ENCODE measurements around the gene HPS1. TPM values are rescaled to one million over a fixed set of nuclear protein-coding genes. Genes with fewer than 3 reads are reported as not detected.

HPS1 gene
- total and polyA plus RNA-seq, 2 experiments from 2014 or later: 41.2 to 104 TPM

DNA sequence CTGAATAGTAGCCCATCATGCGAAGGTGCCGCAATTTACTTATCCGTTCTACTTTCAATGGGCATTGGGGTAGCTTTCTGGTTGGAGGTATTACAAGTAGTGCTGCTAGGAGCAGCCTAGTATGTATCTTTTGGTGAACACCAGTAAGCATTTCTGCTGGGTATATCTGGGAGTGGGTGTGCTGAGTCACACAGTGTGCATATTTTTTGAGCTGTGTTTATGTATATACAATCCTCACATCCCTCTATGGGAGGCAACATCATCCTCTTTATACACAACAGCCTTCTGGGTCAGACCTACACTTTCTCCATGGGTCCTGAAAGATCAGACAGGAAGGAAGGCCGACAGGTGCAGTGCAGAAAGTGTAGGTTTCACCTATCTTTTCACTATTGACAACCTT lies 68.0 kb downstream of the HPS1 start:
- TF ChIP-seq, protein P1, sequence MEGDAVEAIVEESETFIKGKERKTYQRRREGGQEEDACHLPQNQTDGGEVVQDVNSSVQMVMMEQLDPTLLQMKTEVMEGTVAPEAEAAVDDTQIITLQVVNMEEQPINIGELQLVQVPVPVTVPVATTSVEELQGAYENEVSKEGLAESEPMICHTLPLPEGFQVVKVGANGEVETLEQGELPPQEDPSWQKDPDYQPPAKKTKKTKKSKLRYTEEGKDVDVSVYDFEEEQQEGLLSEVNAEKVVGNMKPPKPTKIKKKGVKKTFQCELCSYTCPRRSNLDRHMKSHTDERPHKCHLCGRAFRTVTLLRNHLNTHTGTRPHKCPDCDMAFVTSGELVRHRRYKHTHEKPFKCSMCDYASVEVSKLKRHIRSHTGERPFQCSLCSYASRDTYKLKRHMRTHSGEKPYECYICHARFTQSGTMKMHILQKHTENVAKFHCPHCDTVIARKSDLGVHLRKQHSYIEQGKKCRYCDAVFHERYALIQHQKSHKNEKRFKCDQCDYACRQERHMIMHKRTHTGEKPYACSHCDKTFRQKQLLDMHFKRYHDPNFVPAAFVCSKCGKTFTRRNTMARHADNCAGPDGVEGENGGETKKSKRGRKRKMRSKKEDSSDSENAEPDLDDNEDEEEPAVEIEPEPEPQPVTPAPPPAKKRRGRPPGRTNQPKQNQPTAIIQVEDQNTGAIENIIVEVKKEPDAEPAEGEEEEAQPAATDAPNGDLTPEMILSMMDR (IDR thresholded peaks at IDR 0.05; ENCODE audit: poor library complexity): no peak
- no peak for TF ChIP-seq EZH2phosphoT487 (IDR thresholded peaks at IDR 0.05; ENCODE audit: low read depth, severe bottlenecking, unreplicated experiment)
- TF ChIP-seq EZH2 (IDR thresholded peaks at IDR 0.05; ENCODE audit: borderline replicate concordance): no peak
- H3K27me3 ChIP-seq: no peaks in the 10 kb centered on the region
- no peaks in the 10 kb centered on the region for H3K4me1 ChIP-seq (ENCODE audit: insufficient read depth)
- no peaks in the 10 kb centered on the region for H3K36me3 ChIP-seq (replicated peaks; ENCODE audit: insufficient read depth, low read depth)
- no peak overlapping the region for H3K4me2 ChIP-seq
- H3K27ac ChIP-seq: no peak overlapping the region
- no peaks in the 10 kb centered on the region for H3K79me2 ChIP-seq
- no peak for DNase-seq (ENCODE audit: low spot score)
- no peaks in the 10 kb centered on the region for H4K20me1 ChIP-seq (ENCODE audit: insufficient read depth, poor library complexity, severe bottlenecking)
- H3K4me3 ChIP-seq: no peak overlapping the region
- H3K9me3 ChIP-seq (ENCODE audit: low read depth): no peaks in the 10 kb centered on the region
- no peaks in the 10 kb centered on the region for H3K9me2 ChIP-seq (replicated peaks; ENCODE audit: insufficient read depth)
- 98% methylated on average over 4 of the region's 4 CpGs for WGBS (ENCODE audit: low lambda C conversion rate, missing lambda C conversion rate)
- H2AFZ ChIP-seq: no peak overlapping the region

DNA sequence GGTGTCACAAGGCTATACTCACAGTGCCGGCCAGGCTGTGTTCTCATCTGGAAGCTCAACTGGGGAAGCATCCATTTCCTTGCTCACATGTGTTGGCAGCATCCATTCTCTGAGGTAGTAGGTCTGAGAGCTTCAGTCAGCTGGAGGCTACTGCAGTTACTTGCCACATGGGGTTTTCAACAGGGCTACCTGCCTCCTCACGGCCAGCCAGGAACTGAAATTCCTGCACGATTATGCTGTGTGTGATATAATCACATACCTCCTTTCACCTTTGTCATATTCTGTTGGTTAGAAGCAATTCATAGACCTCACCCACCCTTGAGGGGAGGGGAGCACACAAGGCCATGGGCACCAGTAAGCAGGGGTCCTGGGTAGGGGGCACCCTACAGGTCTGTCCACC lies 69.2 kb downstream of the HPS1 start:
- H3K4me1 ChIP-seq (ENCODE audit: insufficient read depth): no peaks in the 10 kb centered on the region
- no peak overlapping the region for H3K4me2 ChIP-seq
- WGBS (ENCODE audit: low lambda C conversion rate, missing lambda C conversion rate): 86% methylated on average over 3 of the region's 3 CpGs
- H3K9me2 ChIP-seq (replicated peaks; ENCODE audit: insufficient read depth): no peaks in the 10 kb centered on the region
- no peaks in the 10 kb centered on the region for H4K20me1 ChIP-seq (ENCODE audit: insufficient read depth, poor library complexity, severe bottlenecking)
- DNase-seq (ENCODE audit: low spot score): no peak
- H3K79me2 ChIP-seq: no peaks in the 10 kb centered on the region
- no peak overlapping the region for H3K27ac ChIP-seq
- no peaks in the 10 kb centered on the region for H3K9me3 ChIP-seq (ENCODE audit: low read depth)
- TF ChIP-seq EZH2phosphoT487 (IDR thresholded peaks at IDR 0.05; ENCODE audit: low read depth, severe bottlenecking, unreplicated experiment): no peak
- no peak for TF ChIP-seq EZH2 (IDR thresholded peaks at IDR 0.05; ENCODE audit: borderline replicate concordance)
- TF ChIP-seq, protein P1 (IDR thresholded peaks at IDR 0.05; ENCODE audit: poor library complexity): no peak
- H3K27me3 ChIP-seq: no peaks in the 10 kb centered on the region
- no peak overlapping the region for H2AFZ ChIP-seq
- H3K4me3 ChIP-seq: no peak overlapping the region
- no peaks in the 10 kb centered on the region for H3K36me3 ChIP-seq (replicated peaks; ENCODE audit: insufficient read depth, low read depth)

DNA sequence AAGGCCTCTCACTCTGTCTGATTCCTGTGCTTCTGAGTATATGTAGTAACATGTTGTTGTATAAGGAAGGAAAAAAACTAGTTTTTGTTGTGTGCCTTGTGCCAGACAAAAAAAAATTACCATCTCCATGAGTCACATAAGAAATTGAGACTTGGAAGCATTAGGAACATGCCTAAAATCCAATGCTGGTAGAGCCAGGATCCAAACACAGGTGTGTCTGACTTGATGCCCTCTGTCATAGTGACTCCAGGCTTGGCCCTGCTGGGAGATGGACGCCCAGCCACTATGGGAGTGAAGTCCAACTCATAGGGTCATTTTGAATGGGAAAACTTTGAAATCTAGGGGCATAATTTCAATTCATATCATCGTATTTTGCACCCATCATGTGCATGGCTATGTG lies 69.7 kb downstream of the HPS1 start:
- no peak overlapping the region for H3K27ac ChIP-seq
- no peak for DNase-seq (ENCODE audit: low spot score)
- no peak for TF ChIP-seq EZH2 (IDR thresholded peaks at IDR 0.05; ENCODE audit: borderline replicate concordance)
- H3K4me2 ChIP-seq: no peak overlapping the region
- H3K79me2 ChIP-seq: no peaks in the 10 kb centered on the region
- H4K20me1 ChIP-seq (ENCODE audit: insufficient read depth, poor library complexity, severe bottlenecking): no peaks in the 10 kb centered on the region
- H3K4me1 ChIP-seq (ENCODE audit: insufficient read depth): no peaks in the 10 kb centered on the region
- H3K36me3 ChIP-seq (replicated peaks; ENCODE audit: insufficient read depth, low read depth): no peaks in the 10 kb centered on the region
- H3K9me2 ChIP-seq (replicated peaks; ENCODE audit: insufficient read depth): no peaks in the 10 kb centered on the region
- no peak overlapping the region for H2AFZ ChIP-seq
- no peaks in the 10 kb centered on the region for H3K9me3 ChIP-seq (ENCODE audit: low read depth)
- H3K4me3 ChIP-seq: no peak overlapping the region
- no peaks in the 10 kb centered on the region for H3K27me3 ChIP-seq
- WGBS (ENCODE audit: low lambda C conversion rate, missing lambda C conversion rate): 93% methylated on average over 2 of the region's 2 CpGs

DNA sequence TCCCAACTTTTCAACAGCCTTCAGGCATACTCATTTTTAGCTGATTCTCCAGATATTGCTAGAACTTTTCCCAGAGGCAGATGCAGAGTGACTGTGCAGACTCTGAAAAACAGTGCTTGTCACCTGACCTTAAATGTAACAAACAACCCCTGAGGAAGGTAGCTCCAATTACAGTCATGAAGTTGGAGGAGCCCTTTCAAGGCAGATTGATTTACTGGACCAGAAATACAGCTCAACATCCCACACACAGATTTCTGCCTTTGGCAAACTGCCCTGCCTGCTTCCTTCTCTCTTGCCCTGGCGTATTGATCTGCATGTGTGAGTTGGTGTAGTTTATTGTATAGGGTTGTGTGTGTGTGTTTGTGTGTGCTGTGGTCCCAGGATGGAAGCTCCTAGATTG lies 70.2 kb downstream of the HPS1 start:
- H4K20me1 ChIP-seq (ENCODE audit: insufficient read depth, poor library complexity, severe bottlenecking): no peaks in the 10 kb centered on the region
- H3K27me3 ChIP-seq: no peaks in the 10 kb centered on the region
- H3K4me3 ChIP-seq: no peak overlapping the region
- H3K27ac ChIP-seq: no peak overlapping the region
- H3K4me2 ChIP-seq: no peak overlapping the region
- H3K4me1 ChIP-seq (ENCODE audit: insufficient read depth): no peaks in the 10 kb centered on the region
- WGBS (ENCODE audit: low lambda C conversion rate, missing lambda C conversion rate): 60% methylated on average over 1 of the region's 1 CpG
- TF ChIP-seq, protein P1 (IDR thresholded peaks at IDR 0.05; ENCODE audit: poor library complexity): no peak
- TF ChIP-seq EZH2 (IDR thresholded peaks at IDR 0.05; ENCODE audit: borderline replicate concordance) (no peak), EZH2phosphoT487 (IDR thresholded peaks at IDR 0.05; ENCODE audit: low read depth, severe bottlenecking, unreplicated experiment) (no peak)
- no peaks in the 10 kb centered on the region for H3K79me2 ChIP-seq
- no peak for DNase-seq (ENCODE audit: low spot score)
- no peak overlapping the region for H2AFZ ChIP-seq
- H3K9me2 ChIP-seq (replicated peaks; ENCODE audit: insufficient read depth): no peaks in the 10 kb centered on the region
- no peaks in the 10 kb centered on the region for H3K9me3 ChIP-seq (ENCODE audit: low read depth)
- no peaks in the 10 kb centered on the region for H3K36me3 ChIP-seq (replicated peaks; ENCODE audit: insufficient read depth, low read depth)

Data from hepatocyte (in vitro differentiated cells).